ENCODE measurements around the gene PMFBP1. TPM values are rescaled to one million over a fixed set of nuclear protein-coding genes. Genes with fewer than 3 reads are reported as not detected.
A peak's percentile ranks its signal among the peaks of the same experiment; 100 is the strongest.

The PMFBP1 gene
- total and polyA plus RNA-seq, 10 donors: 0.52 to 17.2 (median 1.1) TPM

DNA sequence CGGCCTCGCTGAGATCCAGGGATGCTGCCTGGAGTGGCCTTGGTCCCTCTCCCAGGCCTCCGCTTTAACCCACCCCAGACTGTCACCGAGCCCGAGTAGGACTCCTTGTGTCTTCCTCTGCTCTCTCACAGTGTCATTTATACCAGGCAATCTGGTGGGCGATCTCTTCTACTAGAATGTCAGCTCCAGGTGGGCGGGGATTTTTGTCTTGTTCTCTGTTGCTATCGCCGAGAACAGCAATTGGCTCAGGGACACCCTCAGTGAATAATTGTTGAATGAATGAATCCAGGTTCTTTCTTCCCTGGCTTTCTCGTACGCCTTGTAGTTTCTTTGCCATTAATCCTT is 77.7 kb downstream of the PMFBP1 start:
- intact Hi-C loops (cut with DNase I; ENCODE audit: low total_unique reads): loop anchor here (5.0 to 10.0 kb wide), 2 partner anchors 82 to 199 kb away; partner anchors contain the start of gene IST1
- WGBS, 5 donors: 1% methylated on average over 11 of the region's 11 CpGs
- Histone ChIP-seq H3K36me3 (peaks cover 7 to 55% (median 45%) of the 10 kb centered on the region in 6 donors), H3K27me3 (replicated peaks in 1 of 7) (no peaks in the 10 kb centered on the region), H3K4me1 (peaks cover 27 to 60% (median 40%) of the 10 kb centered on the region in 6 donors), H3K4me3 (peak overlapping the region; percentile 60 to 93 (median 86)), H3K27ac (peak overlapping the region; percentile 89 to 97 (median 92)), H3K9me3 (no peaks in the 10 kb centered on the region)
- DNase-seq: no peak
- TF ChIP-seq POLR2A (IDR thresholded peaks at IDR 0.05): no peak
- TF ChIP-seq POLR2AphosphoS5 (IDR thresholded peaks at IDR 0.05): no peak
- TF ChIP-seq, protein P1, sequence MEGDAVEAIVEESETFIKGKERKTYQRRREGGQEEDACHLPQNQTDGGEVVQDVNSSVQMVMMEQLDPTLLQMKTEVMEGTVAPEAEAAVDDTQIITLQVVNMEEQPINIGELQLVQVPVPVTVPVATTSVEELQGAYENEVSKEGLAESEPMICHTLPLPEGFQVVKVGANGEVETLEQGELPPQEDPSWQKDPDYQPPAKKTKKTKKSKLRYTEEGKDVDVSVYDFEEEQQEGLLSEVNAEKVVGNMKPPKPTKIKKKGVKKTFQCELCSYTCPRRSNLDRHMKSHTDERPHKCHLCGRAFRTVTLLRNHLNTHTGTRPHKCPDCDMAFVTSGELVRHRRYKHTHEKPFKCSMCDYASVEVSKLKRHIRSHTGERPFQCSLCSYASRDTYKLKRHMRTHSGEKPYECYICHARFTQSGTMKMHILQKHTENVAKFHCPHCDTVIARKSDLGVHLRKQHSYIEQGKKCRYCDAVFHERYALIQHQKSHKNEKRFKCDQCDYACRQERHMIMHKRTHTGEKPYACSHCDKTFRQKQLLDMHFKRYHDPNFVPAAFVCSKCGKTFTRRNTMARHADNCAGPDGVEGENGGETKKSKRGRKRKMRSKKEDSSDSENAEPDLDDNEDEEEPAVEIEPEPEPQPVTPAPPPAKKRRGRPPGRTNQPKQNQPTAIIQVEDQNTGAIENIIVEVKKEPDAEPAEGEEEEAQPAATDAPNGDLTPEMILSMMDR (IDR thresholded peaks at IDR 0.05 in 8 of 11, conservative IDR thresholded peaks at IDR 0.05 in 3 of 11): no peak

DNA sequence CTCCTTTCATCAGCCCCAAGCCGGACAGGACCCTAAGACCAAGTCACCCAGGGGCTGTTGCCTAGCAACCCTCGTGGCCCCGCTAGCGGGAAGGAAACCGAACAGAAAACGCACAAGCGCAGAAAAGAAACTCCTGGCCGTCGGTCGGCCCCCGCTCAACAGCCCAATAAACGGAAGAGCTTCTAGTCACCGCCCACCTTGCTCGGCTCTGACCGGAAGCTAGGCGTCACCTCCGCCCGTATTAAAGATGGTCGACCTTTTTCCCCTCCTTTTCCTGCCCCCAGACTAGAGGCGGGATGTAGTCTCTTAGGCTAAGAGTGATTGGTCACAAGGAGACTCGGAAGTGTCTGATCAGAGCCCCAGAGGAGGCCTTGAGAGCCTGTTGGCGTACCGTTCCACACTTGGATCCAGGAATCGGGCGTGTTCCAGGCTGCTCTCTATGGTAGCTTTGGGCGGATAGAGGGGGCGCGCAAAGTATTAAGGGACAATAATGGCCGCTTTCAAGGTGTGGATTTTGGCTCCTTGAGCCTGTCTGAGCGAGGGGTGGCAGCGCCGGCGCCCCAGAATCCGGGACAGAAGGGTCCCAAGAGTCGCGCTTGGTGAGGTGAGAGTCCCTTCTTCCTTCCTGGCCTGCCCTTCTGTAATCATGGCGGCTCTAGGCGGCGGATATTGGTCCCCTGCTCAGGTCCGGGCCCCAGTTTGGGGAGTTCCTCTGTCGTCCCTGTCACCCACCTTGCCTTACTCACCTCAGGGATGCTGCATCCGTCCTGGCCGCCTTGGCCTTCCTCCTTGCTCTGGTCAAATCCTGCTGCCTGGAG is 78.3 kb downstream of the PMFBP1 start, which contains the start of the genes DHX38 and TXNL4B:
DHX38 (plus strand) TSS at position 400 of the 818 bp plus-strand sequence. CDS start 2,311 bp downstream, outside the sequence.
TXNL4B (minus strand) TSS at position 173 of the 818 bp plus-strand sequence. CDS start 2,871 bp downstream, outside the sequence.
- H3K4me1 ChIP-seq: peaks cover 27 to 58% (median 40%) of the 10 kb centered on the region in 6 donors
- H3K4me3 ChIP-seq: peak within 1 kb of the TSS; percentile 60 to 93 (median 86)
- intact Hi-C loops (cut with DNase I; ENCODE audit: low total_unique reads): loop anchor here (5.0 to 10.0 kb wide), 2 partner anchors 81 to 199 kb away; partner anchors contain the start of gene IST1
- H3K27ac ChIP-seq: peak within 1 kb of the TSS; percentile 89 to 97 (median 92)
- WGBS, 5 donors: 0% methylated on average over 32 to 43 of the region's 43 CpGs
- DNase-seq: peak; percentile 96
- H3K27me3 ChIP-seq (replicated peaks in 1 of 7): no peaks in the 10 kb centered on the region
- peaks cover 7 to 55% (median 45%) of the 10 kb centered on the region in 6 donors for H3K36me3 ChIP-seq
- TF ChIP-seq POLR2AphosphoS5 (IDR thresholded peaks at IDR 0.05): peak; percentile 88 to 96 (median 93)
- peak in 2 of 3 donors; percentile 33 to 60 for TF ChIP-seq POLR2A (IDR thresholded peaks at IDR 0.05)
- TF ChIP-seq, protein P1 (IDR thresholded peaks at IDR 0.05 in 8 of 11, conservative IDR thresholded peaks at IDR 0.05 in 3 of 11): peak in 6 of 11 experiments; percentile 8 to 50 (median 29)
- H3K9me3 ChIP-seq: no peaks in the 10 kb centered on the region

DNA sequence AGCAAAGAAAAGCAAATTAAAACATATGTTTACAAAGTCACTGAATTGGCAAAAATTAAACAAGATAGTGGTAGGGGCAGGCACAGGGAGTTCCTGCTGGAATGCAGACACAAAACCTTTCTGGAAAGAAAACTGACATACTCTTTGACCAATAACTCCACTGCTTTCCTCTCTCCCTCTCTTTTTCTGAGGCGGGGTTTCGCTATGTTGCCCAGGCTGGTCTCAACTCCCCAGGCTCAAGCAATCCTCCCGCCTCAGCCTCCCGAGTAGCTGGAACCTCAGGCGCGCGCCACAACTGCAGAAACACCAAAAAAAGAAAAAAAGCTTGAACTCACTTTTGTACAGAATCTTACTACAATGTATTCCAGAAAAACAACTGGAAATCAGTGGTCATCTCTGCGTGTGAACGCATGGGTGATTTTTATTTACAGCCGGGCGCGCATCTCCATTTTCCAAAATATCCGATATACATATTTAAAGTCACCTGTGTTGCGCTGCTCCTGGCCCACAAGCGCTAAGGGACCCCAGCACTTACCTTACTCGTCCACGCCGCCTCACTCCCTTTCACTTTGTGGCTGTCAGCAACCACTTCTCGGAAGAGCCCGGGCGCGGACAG is 79.0 kb downstream of the PMFBP1 start:
- Histone ChIP-seq H3K27me3 (replicated peaks in 1 of 7) (no peaks in the 10 kb centered on the region), H3K4me3 (peak overlapping the region; percentile 60 to 93 (median 86)), H3K36me3 (peaks cover 7 to 55% (median 45%) of the 10 kb centered on the region in 6 donors), H3K9me3 (no peaks in the 10 kb centered on the region), H3K27ac (peak overlapping the region; percentile 89 to 97 (median 92)), H3K4me1 (peaks cover 27 to 58% (median 40%) of the 10 kb centered on the region in 6 donors)
- intact Hi-C loops (cut with DNase I; ENCODE audit: low total_unique reads): loop anchor here (5.0 to 10.0 kb wide), 2 partner anchors 81 to 198 kb away; partner anchors contain the start of gene IST1
- DNase-seq: peak; percentile 77
- 1% methylated on average over 22 of the region's 22 CpGs for WGBS, 5 donors
- TF ChIP-seq POLR2A (IDR thresholded peaks at IDR 0.05) (no peak), POLR2AphosphoS5 (IDR thresholded peaks at IDR 0.05) (no peak)
- TF ChIP-seq, protein P1 (IDR thresholded peaks at IDR 0.05 in 8 of 11, conservative IDR thresholded peaks at IDR 0.05 in 3 of 11): no peak

Measured in spleen (tissue), 11 donors.